ENCODE measurements around the gene RASGRP3.
"Not testable (repeated sequence)": the region's sequence is repeated elsewhere in the genome, so short reads cannot be mapped to it uniquely, and the experiment has no call there.

Gene RASGRP3, protein sequence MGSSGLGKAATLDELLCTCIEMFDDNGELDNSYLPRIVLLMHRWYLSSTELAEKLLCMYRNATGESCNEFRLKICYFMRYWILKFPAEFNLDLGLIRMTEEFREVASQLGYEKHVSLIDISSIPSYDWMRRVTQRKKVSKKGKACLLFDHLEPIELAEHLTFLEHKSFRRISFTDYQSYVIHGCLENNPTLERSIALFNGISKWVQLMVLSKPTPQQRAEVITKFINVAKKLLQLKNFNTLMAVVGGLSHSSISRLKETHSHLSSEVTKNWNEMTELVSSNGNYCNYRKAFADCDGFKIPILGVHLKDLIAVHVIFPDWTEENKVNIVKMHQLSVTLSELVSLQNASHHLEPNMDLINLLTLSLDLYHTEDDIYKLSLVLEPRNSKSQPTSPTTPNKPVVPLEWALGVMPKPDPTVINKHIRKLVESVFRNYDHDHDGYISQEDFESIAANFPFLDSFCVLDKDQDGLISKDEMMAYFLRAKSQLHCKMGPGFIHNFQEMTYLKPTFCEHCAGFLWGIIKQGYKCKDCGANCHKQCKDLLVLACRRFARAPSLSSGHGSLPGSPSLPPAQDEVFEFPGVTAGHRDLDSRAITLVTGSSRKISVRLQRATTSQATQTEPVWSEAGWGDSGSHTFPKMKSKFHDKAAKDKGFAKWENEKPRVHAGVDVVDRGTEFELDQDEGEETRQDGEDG

DNA sequence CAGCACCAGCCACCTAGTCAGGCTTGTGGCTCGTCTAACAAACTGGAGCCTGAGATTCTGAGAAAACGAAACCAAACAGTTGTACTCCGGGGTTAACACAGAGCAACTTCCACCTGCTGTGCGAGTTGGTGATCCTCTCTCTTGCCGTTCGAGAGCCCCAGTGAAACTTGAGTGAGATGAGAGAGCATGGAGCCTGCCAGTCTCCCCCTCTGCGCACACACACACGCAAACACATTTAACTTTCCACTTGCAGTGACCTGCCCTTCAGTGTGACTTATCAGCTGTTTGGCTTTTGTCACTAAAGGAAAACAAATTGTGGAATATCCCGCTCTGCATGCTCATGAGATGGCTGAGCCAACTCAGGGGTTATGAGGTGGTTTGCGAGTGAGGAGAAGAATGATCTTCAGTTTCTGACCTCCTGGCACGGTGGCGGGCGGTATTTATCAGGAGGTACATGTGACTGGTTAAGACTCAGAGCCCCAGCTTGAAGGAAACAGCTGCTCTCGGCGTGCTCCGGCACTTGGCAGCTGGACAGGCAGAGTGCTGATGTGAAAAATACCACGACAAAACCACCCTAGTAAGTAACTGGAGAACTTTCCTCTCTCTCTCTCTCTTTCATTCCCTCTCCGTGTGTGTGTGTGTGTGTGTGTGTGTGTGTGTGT is at the start of gene RASGRP3:
RASGRP3 (plus strand) TSS at position 519 of the 662 bp plus-strand sequence. CDS start 38,488 bp downstream, outside the sequence.
- H3K9ac ChIP-seq (ENCODE audit: low read depth, low read length): peak within 1 kb of the TSS; percentile 59; the same call in 1 of the 2 replicates
- no peaks in the 10 kb centered on the region for H3K36me3 ChIP-seq (ENCODE audit: insufficient read depth, low read length)
- no peaks in the 10 kb centered on the region for H3K9me3 ChIP-seq (ENCODE audit: control insufficient read depth, insufficient read depth, low read length)
- no peaks in the 10 kb centered on the region for H3K4me1 ChIP-seq (ENCODE audit: insufficient read depth, low read length)

DNA sequence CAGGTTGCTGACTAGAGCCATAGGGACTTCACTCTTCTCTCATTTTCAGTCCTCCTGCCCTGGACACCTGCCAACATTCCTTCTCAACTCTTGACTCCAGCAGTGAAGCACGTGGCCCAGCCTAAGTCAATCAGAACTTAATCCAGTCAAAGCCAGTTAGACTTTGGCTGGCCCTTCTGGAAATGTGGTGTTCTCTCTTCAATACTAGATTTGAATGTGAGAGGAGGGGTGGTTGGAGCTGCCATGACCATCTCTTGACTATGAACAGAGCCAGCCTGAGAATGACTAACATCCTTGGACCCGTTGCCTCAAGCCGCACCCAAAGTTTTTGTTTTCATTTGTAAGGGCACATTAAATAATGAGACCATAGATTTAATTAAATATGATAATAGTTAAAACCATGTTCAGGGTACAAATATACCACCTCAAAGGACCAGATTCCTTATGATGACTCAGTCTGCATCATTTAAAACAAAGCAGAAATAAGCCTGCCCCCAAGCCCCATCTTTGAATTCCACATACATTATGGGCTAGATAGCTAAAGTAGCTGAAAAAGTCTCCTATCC is 49.7 kb upstream of the RASGRP3 start:
- Histone ChIP-seq H3K4me1 (ENCODE audit: insufficient read depth, low read length) (no peaks in the 10 kb centered on the region), H3K9ac (ENCODE audit: low read depth, low read length) (no peak overlapping the region), H3K36me3 (ENCODE audit: insufficient read depth, low read length) (no peaks in the 10 kb centered on the region), H3K9me3 (ENCODE audit: control insufficient read depth, insufficient read depth, low read length) (no peaks in the 10 kb centered on the region)

GRCh38 chr2:33430077-33430476 is 46.4 kb upstream of the RASGRP3 start:
- Histone ChIP-seq H3K4me1 (ENCODE audit: insufficient read depth, low read length) (no peaks in the 10 kb centered on the region), H3K9me3 (ENCODE audit: control insufficient read depth, insufficient read depth, low read length) (no peaks in the 10 kb centered on the region), H3K9ac (ENCODE audit: low read depth, low read length) (no peak overlapping the region), H3K36me3 (ENCODE audit: insufficient read depth, low read length) (no peaks in the 10 kb centered on the region)

DNA sequence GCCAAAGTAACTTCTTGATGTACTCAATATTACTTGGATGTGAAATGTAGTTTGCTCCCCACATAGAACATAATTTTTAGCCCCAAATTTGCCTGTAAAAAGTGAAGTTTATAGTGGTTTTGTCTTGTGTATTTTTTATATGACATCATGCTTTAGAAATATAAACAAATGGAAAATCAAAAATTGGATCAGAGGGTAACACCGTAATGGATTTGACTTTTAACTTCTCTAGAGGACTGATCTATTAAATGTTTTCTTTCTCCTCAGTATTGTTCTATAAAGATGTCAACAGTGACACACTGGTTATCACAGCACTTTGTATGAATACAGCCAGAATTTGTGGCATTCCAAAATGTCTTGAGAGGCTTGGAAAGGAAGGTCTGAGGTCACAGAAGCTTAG is 45.6 kb upstream of the RASGRP3 start:
- Histone ChIP-seq H3K4me1 (ENCODE audit: insufficient read depth, low read length) (no peaks in the 10 kb centered on the region), H3K9me3 (ENCODE audit: control insufficient read depth, insufficient read depth, low read length) (no peaks in the 10 kb centered on the region), H3K9ac (ENCODE audit: low read depth, low read length) (no peak overlapping the region), H3K36me3 (ENCODE audit: insufficient read depth, low read length) (no peaks in the 10 kb centered on the region)

DNA sequence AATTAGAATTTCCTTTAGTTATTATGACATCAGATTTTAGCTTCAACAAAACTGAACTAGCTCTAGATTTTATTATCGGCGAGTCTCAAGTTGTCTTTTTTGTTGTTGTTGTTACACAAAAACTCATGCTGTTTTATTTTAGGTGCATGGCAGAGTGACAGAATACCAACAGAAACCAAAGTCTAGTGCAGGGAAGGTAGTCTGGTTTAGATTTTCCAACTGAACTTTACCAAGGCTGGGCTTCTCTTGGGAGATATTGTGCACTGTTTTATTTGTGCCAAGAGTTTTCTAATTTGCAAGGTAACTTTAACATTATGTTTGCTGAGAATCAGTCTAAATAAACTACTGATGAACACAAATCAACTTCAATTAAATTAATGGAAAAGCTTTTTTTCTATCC is 43.6 kb upstream of the RASGRP3 start:
- H3K4me1 ChIP-seq (ENCODE audit: insufficient read depth, low read length): no peaks in the 10 kb centered on the region
- H3K9me3 ChIP-seq (ENCODE audit: control insufficient read depth, insufficient read depth, low read length): no peaks in the 10 kb centered on the region
- no peaks in the 10 kb centered on the region for H3K36me3 ChIP-seq (ENCODE audit: insufficient read depth, low read length)
- no peak overlapping the region for H3K9ac ChIP-seq (ENCODE audit: low read depth, low read length)

DNA sequence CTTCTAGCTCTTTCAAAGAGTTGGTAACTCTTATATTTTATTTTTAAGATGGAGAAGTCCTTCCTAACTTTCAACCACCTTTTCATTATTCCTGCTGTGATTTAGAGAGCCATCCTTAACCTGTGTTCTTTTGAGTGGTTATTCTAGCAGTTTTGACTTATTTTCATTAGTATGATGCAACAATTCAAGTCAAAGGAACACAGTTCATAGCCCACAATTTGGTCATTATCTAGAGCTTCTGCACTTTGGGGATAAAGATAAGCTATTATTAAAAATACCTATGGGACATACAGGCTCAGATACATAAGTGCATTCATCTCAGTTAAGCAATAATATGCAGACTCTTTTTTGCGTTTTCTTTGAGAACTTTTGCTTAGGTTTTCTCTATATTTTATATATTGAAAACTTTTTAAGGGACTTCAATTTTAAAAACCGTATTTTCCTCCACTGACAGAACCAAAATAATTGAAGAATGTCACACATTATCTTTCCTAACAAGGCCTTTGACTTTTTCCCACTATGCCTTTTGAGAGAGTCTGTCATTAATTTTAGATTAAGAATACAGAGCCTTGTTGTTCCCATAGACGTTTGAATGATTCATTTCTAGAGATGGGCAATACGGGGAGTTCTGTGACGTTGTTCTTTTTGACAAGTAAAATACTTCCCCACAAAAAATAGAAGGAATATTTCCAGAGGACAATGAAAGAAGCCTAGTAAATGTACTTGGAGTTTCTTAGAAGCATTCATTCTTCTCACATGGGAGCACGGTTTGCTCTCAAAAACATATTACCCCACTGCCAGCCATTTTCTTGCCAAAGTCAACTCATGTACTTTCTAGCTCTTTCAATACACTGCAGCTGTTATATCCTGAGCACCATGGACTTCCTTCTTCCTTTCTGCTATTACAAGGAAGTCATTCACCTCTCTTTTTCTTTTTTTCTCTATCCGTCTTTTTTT is 42.9 kb upstream of the RASGRP3 start:
- H3K9me3 ChIP-seq (ENCODE audit: control insufficient read depth, insufficient read depth, low read length): no peaks in the 10 kb centered on the region
- H3K36me3 ChIP-seq (ENCODE audit: insufficient read depth, low read length): no peaks in the 10 kb centered on the region
- no peak overlapping the region for H3K9ac ChIP-seq (ENCODE audit: low read depth, low read length)
- H3K4me1 ChIP-seq (ENCODE audit: insufficient read depth, low read length): no peaks in the 10 kb centered on the region

GRCh38 chr2:33435518-33435917 is 40.9 kb upstream of the RASGRP3 start:
- H3K36me3 ChIP-seq (ENCODE audit: insufficient read depth, low read length): no peaks in the 10 kb centered on the region
- no peaks in the 10 kb centered on the region for H3K9me3 ChIP-seq (ENCODE audit: control insufficient read depth, insufficient read depth, low read length)
- no peak overlapping the region for H3K9ac ChIP-seq (ENCODE audit: low read depth, low read length)
- H3K4me1 ChIP-seq (ENCODE audit: insufficient read depth, low read length): no peaks in the 10 kb centered on the region

DNA sequence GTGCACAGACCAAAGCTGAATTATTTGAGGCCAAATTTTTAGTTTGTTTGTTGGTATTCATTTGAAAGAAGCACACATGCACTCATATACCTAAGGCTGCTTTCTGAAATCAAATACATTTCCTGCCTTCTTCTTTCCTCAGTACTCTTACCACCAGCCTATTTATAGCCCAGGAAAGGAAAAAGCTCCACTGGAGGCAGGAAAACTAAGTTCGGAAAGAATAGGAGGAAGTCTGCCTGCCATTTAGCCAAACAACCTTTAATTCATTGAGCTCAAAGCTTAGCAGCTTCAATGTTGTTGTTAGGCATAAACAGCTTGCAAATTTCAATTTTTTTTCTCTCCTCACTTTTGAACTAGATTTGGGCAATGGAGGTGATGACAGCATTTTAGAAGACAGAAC is 40.4 kb upstream of the RASGRP3 start:
- H3K9me3 ChIP-seq (ENCODE audit: control insufficient read depth, insufficient read depth, low read length): no peaks in the 10 kb centered on the region
- H3K9ac ChIP-seq (ENCODE audit: low read depth, low read length): no peak overlapping the region
- no peaks in the 10 kb centered on the region for H3K36me3 ChIP-seq (ENCODE audit: insufficient read depth, low read length)

DNA sequence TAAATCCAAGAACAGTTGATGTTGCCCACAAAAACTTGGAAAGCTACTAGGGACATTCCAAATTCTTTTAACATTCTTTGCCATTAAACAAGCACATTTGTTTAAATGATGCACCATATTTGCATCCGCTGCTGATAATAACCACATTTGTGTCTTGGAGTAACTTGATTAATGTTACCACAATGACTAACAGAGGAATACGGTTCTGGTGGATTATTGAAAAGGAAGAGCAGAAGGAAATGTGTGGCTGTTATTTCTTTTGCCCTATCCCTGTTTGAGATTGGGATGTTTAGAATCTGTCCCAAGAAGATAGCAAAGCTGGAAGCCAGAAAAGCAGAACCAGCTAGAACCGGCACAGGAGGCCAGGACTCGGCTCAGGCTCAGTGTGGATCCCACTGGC is 39.2 kb upstream of the RASGRP3 start:
- Histone ChIP-seq H3K9me3 (ENCODE audit: control insufficient read depth, insufficient read depth, low read length) (no peaks in the 10 kb centered on the region), H3K4me1 (ENCODE audit: insufficient read depth, low read length) (no peaks in the 10 kb centered on the region; the same call in 1 of the 2 replicates), H3K9ac (ENCODE audit: low read depth, low read length) (no peak overlapping the region), H3K36me3 (ENCODE audit: insufficient read depth, low read length) (no peaks in the 10 kb centered on the region)

More for the DNA sequence above, 40.4 kb upstream of the RASGRP3 start:
- no peaks in the 10 kb centered on the region for H3K4me1 ChIP-seq (ENCODE audit: insufficient read depth, low read length)

GRCh38 chr2:33437815-33438214 is 38.6 kb upstream of the RASGRP3 start:
- no peaks in the 10 kb centered on the region for H3K9me3 ChIP-seq (ENCODE audit: control insufficient read depth, insufficient read depth, low read length)
- no peaks in the 10 kb centered on the region for H3K36me3 ChIP-seq (ENCODE audit: insufficient read depth, low read length)
- H3K9ac ChIP-seq (ENCODE audit: low read depth, low read length): no peak overlapping the region
- H3K4me1 ChIP-seq (ENCODE audit: insufficient read depth, low read length): no peaks in the 10 kb centered on the region; the same call in 1 of the 2 replicates

DNA sequence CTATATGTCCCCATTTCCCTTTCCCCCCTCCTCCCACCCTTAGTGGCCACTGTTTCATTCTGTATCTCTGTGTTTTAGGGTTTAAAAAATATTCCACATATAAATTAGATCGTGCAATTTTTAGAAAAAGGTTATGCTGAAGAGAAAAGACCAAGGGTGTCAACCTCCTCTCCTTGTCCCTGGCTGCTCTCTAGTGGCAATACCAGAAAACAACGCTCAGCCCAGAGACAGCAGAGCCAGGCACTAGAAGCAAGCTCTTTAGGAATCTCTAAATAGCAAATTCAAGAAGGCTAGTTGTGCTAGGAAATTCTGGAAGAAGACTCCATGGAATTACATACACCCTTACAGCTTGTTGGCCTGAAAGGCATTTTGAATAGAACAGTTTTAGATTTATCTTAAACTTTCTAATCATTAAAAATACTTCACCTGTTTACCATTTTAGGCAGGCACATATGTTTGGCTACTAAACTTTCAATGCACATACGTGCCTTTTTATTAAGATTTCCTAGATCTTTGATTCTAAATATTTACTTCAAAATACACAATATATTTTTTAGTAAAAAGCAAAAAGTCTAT is 35.1 kb upstream of the RASGRP3 start:
- no peaks in the 10 kb centered on the region; the same call in 1 of the 2 replicates for H3K4me1 ChIP-seq (ENCODE audit: insufficient read depth, low read length)
- no peak overlapping the region for H3K9ac ChIP-seq (ENCODE audit: low read depth, low read length)
- no peaks in the 10 kb centered on the region for H3K9me3 ChIP-seq (ENCODE audit: control insufficient read depth, insufficient read depth, low read length)
- H3K36me3 ChIP-seq (ENCODE audit: insufficient read depth, low read length): no peaks in the 10 kb centered on the region

DNA sequence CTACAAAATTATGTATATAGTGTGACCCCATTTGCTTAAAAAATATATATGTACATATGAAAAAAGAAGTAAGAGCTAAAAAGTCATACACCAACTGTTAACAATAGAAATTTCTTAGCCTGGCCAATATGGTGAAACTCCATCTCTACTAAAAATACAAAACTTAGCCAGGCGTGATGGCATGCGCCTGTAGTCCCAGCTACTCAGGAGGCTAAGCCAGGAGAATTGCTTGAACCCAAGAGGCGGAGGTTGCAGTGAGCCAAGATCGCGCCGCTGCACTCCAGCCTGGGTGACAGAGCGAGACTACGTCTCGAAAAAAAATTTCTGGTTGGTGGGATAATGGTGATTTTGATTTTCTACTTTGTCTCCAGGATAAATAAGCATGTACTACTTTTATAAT is 34.4 kb upstream of the RASGRP3 start:
- H3K36me3 ChIP-seq (ENCODE audit: insufficient read depth, low read length); H3K9me3 ChIP-seq (ENCODE audit: control insufficient read depth, insufficient read depth, low read length); H3K9ac ChIP-seq (ENCODE audit: low read depth, low read length); H3K4me1 ChIP-seq (ENCODE audit: insufficient read depth, low read length): not testable (repeated sequence)

DNA sequence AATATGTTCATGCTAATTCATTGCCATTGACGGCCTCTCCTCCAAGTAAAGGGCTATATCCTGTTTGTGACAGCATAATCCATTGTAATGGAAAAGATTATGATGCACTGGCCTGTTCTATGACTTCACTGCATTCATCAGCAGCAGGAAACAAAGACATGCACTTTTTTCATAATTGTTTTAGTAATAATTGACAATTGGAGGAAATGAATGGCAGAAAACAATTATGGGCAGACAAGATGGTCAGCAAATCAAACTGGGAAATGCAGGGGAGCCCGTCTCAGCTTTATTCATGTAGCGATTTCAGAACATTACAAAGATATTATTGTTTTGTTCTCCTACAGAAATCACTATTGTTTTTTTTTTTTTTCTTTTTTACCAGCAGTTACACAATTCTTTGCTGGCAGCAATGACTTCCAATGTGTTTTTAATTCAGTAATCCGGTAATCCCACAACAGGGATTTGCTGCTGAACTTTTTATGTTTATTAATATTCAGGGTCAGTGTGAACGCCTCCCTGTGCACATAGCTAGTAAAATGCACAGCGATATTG is 33.8 kb upstream of the RASGRP3 start:
- Histone ChIP-seq H3K36me3 (ENCODE audit: insufficient read depth, low read length) (no peaks in the 10 kb centered on the region), H3K4me1 (ENCODE audit: insufficient read depth, low read length) (no peaks in the 10 kb centered on the region; the same call in 1 of the 2 replicates), H3K9ac (ENCODE audit: low read depth, low read length) (no peak overlapping the region), H3K9me3 (ENCODE audit: control insufficient read depth, insufficient read depth, low read length) (no peaks in the 10 kb centered on the region)
